ENCODE measurements around the gene TMEM187. TPM values are rescaled to one million over a fixed set of nuclear protein-coding genes. Genes with fewer than 3 reads are reported as not detected.

Gene TMEM187
- total and polyA plus RNA-seq, 2 donors from 2014 or later, result 9.6 to 12.4 TPM

DNA sequence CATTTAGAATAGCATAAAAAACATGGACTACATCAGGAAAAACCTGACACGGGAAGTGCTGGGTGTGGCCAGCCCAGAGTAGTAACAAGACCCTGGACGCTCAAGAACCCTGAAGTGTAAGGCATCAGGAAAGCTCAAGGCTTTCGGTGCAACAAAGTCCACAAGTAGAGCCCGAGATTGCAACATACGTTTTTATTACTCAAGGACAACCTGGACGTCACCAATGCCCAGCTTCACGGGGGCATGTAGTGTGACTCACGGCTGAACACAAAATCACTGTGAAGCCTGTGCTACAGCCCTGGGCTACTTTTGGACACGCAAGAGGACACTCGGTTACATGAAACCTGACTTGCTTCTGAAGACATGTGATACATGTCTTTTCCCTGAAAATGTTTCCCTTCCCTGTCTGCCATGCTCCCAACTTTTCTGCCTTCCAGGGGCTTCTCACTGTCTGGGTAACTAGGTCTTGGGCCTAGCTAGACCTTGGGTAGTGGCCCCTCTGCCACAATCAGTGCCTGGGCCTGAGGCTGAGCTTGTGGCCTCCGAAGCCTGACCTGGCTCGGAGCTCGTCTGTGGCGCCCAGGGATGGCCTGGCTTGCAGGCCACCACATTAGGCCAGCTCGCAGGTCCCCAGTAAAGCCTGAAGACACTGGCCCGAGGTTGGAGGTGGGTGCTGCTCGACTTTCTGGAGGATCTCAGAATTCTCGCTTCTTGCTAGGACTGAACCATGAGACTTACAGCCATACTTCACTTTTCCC lies 38.0 kb downstream of the TMEM187 start:
- no peaks in the 10 kb centered on the region for H3K9me3 ChIP-seq (ENCODE audit: control insufficient read depth in 2 of 3, insufficient read depth in 1 of 3, low read length in 3 of 3)
- no peak overlapping the region for H3K4me3 ChIP-seq (ENCODE audit: low read length in 3 of 3)
- FAIRE-seq, result no peak
- intact Hi-C loops (cut with DNase I), result no loop called here
- no peaks in the 10 kb centered on the region for H3K36me3 ChIP-seq (ENCODE audit: control insufficient read depth in 2 of 3, insufficient read depth in 3 of 3, low read length in 3 of 3)
- H3K27ac ChIP-seq (ENCODE audit: low read depth in 2 of 2, low read length in 2 of 2), result no peak overlapping the region
- no peak overlapping the region for H3K9ac ChIP-seq (ENCODE audit: low read length in 3 of 3)
- no peaks in the 10 kb centered on the region for H3K27me3 ChIP-seq (ENCODE audit: control insufficient read depth, insufficient read depth, low read length)
- DNase-seq, result peak in 1 of 5 donors; percentile 47
- no peaks in the 10 kb centered on the region for H3K4me1 ChIP-seq (ENCODE audit: control insufficient read depth in 2 of 3, insufficient read depth in 2 of 3, low read depth in 1 of 3, low read length in 3 of 3)
- TF ChIP-seq, protein P1, sequence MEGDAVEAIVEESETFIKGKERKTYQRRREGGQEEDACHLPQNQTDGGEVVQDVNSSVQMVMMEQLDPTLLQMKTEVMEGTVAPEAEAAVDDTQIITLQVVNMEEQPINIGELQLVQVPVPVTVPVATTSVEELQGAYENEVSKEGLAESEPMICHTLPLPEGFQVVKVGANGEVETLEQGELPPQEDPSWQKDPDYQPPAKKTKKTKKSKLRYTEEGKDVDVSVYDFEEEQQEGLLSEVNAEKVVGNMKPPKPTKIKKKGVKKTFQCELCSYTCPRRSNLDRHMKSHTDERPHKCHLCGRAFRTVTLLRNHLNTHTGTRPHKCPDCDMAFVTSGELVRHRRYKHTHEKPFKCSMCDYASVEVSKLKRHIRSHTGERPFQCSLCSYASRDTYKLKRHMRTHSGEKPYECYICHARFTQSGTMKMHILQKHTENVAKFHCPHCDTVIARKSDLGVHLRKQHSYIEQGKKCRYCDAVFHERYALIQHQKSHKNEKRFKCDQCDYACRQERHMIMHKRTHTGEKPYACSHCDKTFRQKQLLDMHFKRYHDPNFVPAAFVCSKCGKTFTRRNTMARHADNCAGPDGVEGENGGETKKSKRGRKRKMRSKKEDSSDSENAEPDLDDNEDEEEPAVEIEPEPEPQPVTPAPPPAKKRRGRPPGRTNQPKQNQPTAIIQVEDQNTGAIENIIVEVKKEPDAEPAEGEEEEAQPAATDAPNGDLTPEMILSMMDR (IDR thresholded peaks at IDR 0.05; ENCODE audit: borderline replicate concordance, extremely low read depth, insufficient read depth), result no peak

DNA sequence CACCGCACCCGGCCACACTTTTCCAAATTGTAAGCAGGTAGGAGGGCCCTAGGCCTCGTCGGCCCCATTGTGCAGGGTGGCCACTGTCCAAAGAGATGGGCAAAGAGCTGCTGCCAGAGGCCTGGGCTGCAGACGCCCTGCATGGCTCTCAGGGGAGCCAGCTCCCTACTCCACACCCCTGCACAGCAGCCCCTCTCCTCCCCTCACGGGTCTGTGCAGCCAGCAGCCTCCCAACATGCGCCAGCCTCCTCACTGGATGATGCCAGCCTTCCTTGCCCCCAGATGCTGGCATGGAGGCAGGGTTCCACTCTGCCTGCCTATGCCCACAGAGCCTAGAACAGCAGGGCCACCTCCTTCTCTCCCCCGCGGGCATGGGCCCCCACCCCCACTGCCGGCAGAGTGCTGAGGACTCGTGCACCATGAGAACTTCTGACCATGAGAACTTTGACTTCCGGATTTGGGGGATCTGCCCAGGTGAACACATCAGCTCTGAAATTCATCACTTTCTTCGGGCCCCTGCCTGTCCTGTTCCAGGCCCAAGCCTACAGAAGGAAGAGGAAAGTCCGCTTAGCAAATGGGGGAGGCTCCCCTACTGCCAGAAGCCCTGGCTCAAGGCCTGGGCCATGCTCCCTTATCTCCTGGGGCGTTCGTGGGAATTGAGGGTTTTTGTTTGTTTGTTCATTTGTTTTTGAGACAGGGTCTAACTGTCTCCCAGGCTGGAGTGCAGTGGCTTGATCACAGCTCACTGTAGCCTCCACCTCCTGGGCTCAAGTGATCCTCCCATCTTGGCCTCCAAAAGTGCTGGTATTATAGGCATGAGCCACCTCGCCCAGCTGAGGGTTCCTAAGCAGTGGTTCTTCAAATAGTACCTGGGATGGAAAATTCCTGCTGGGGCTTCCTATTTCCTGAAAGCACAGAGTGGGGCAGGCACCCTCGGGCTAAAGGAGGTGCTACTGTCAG lies 39.1 kb downstream of the TMEM187 start:
- no peak overlapping the region for H3K9ac ChIP-seq (ENCODE audit: low read length in 3 of 3)
- no peak overlapping the region for H3K4me3 ChIP-seq (ENCODE audit: low read length in 3 of 3)
- FAIRE-seq, result no peak
- no peaks in the 10 kb centered on the region for H3K9me3 ChIP-seq (ENCODE audit: control insufficient read depth in 2 of 3, insufficient read depth in 1 of 3, low read length in 3 of 3)
- intact Hi-C loops (cut with DNase I), result no loop called here
- no peak overlapping the region for H3K27ac ChIP-seq (ENCODE audit: low read depth in 2 of 2, low read length in 2 of 2)
- TF ChIP-seq, protein P1 (IDR thresholded peaks at IDR 0.05; ENCODE audit: borderline replicate concordance, extremely low read depth, insufficient read depth), result no peak
- DNase-seq, result peak in 1 of 5 donors; percentile 59
- H3K36me3 ChIP-seq (ENCODE audit: control insufficient read depth in 2 of 3, insufficient read depth in 3 of 3, low read length in 3 of 3), result peaks cover 0 to 2% (median 0%) of the 10 kb centered on the region in 3 donors
- H3K27me3 ChIP-seq (ENCODE audit: control insufficient read depth, insufficient read depth, low read length), result no peaks in the 10 kb centered on the region
- no peaks in the 10 kb centered on the region for H3K4me1 ChIP-seq (ENCODE audit: control insufficient read depth in 2 of 3, insufficient read depth in 2 of 3, low read depth in 1 of 3, low read length in 3 of 3)

DNA sequence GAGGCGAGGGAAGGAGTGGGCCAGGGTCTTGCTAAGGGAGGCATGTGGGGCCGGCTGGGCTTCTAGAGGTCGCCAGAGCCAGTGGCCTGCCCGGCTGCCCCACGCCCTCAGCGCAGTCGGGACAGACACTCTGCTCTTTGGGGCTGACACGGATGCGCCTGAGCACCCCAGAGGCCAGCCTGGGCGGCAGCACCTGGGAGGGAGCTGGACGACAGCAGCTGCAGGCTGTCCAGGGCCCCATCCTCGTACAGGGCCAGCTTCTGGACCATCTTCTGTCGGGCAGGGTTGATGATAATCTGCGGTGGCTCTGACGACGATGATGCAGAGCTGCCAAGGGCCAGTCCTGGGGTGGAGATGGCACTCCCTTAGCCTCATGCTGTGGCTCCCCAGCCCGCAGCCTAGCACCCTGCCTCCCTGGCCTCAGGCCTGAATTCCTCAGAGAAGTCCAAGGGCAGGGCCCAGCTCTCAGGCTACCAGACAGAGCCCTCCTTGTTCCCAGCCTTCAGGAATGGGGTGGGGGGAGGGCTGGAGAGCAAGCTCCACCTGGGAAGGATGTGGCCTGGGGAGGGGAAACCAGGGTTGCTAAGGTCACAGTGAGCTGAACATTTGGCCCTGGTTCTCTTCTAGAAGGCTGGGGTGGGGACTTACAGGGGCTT lies 39.9 kb downstream of the TMEM187 start:
- TF ChIP-seq, protein P1 (IDR thresholded peaks at IDR 0.05; ENCODE audit: borderline replicate concordance, extremely low read depth, insufficient read depth), result no peak
- Histone ChIP-seq H3K36me3 (ENCODE audit: control insufficient read depth in 2 of 3, insufficient read depth in 3 of 3, low read length in 3 of 3) (peaks cover 0 to 2% (median 0%) of the 10 kb centered on the region in 3 donors), H3K9ac (ENCODE audit: low read length in 3 of 3) (no peak overlapping the region), H3K4me3 (ENCODE audit: low read length in 3 of 3) (no peak overlapping the region), H3K9me3 (ENCODE audit: control insufficient read depth in 2 of 3, insufficient read depth in 1 of 3, low read length in 3 of 3) (no peaks in the 10 kb centered on the region), H3K27ac (ENCODE audit: low read depth in 2 of 2, low read length in 2 of 2) (no peak overlapping the region), H3K4me1 (ENCODE audit: control insufficient read depth in 2 of 3, insufficient read depth in 2 of 3, low read depth in 1 of 3, low read length in 3 of 3) (no peaks in the 10 kb centered on the region), H3K27me3 (ENCODE audit: control insufficient read depth, insufficient read depth, low read length) (no peaks in the 10 kb centered on the region)
- FAIRE-seq (no peak), DNase-seq (peak in 1 of 5 donors; percentile 71)
- intact Hi-C loops (cut with DNase I), result no loop called here

Data from kidney (tissue), 14 donors.